ENCODE measurements around the gene CDON.

The CDON gene

GRCh38 chr11:125978778-125979407 lies 83.8 kb downstream of the CDON start:
- peaks cover 10% of the 10 kb centered on the region; the same call in 1 of the 2 replicates for H3K4me1 ChIP-seq (ENCODE audit: insufficient read depth, low read length)
- H3K27ac ChIP-seq (ENCODE audit: low read length), result no peak overlapping the region
- H3K36me3 ChIP-seq (ENCODE audit: insufficient read depth, low read length), result no peaks in the 10 kb centered on the region
- H3K79me2 ChIP-seq (ENCODE audit: insufficient read depth, low read length), result no peaks in the 10 kb centered on the region
- TF ChIP-seq EZH2 (IDR thresholded peaks at IDR 0.05; ENCODE audit: borderline replicate concordance, low read depth, low read length, severe bottlenecking), result no peak
- no peak for TF ChIP-seq CTCF (IDR thresholded peaks at IDR 0.05; ENCODE audit: borderline replicate concordance, extremely low read depth, low read length, poor library complexity, severe bottlenecking)
- H3K4me2 ChIP-seq (ENCODE audit: insufficient read depth, low read length), result no peak overlapping the region
- H4K20me1 ChIP-seq (ENCODE audit: insufficient read depth, low read length), result no peaks in the 10 kb centered on the region
- H2AFZ ChIP-seq (ENCODE audit: low read depth, low read length), result no peak overlapping the region
- no peaks in the 10 kb centered on the region for H3K9me3 ChIP-seq (ENCODE audit: insufficient read depth, low read length, severe bottlenecking)
- no peaks in the 10 kb centered on the region for H3K27me3 ChIP-seq (ENCODE audit: insufficient read depth, low read length, poor library complexity)
- no peak overlapping the region for H3K4me3 ChIP-seq (ENCODE audit: low read depth in 1 of 2, low read length in 2 of 2)
- ATAC-seq (ENCODE audit: insufficient read depth, low read depth), result no peak
- H3K9ac ChIP-seq (ENCODE audit: low read depth, low read length), result no peak overlapping the region
- DNase-seq, result no peak

- Histone ChIP-seq H3K4me1 (ENCODE audit: insufficient read depth, low read length) (peaks cover 10% of the 10 kb centered on the region; the same call in 1 of the 2 replicates), H2AFZ (ENCODE audit: low read depth, low read length) (no peak overlapping the region), H3K9ac (ENCODE audit: low read depth, low read length) (no peak overlapping the region), H3K27me3 (ENCODE audit: insufficient read depth, low read length, poor library complexity) (no peaks in the 10 kb centered on the region), H3K4me2 (ENCODE audit: insufficient read depth, low read length) (no peak overlapping the region), H3K79me2 (ENCODE audit: insufficient read depth, low read length) (no peaks in the 10 kb centered on the region), H3K36me3 (ENCODE audit: insufficient read depth, low read length) (no peaks in the 10 kb centered on the region), H3K9me3 (ENCODE audit: insufficient read depth, low read length, severe bottlenecking) (no peaks in the 10 kb centered on the region), H4K20me1 (ENCODE audit: insufficient read depth, low read length) (no peaks in the 10 kb centered on the region), H3K4me3 (ENCODE audit: low read depth in 1 of 2, low read length in 2 of 2) (no peak overlapping the region), H3K27ac (ENCODE audit: low read length) (no peak overlapping the region)
- no peak for DNase-seq
- no peak for ATAC-seq (ENCODE audit: insufficient read depth, low read depth)
- no peak for TF ChIP-seq EZH2 (IDR thresholded peaks at IDR 0.05; ENCODE audit: borderline replicate concordance, low read depth, low read length, severe bottlenecking)
- no peak for TF ChIP-seq CTCF (IDR thresholded peaks at IDR 0.05; ENCODE audit: borderline replicate concordance, extremely low read depth, low read length, poor library complexity, severe bottlenecking)
These were observed 84.4 kb downstream of the CDON start for GRCh38 chr11:125978181-125978716.

GRCh38 chr11:125977333-125977732 lies 85.3 kb downstream of the CDON start:
- no peak for ATAC-seq (ENCODE audit: insufficient read depth, low read depth)
- no peak overlapping the region for H3K4me3 ChIP-seq (ENCODE audit: low read depth in 1 of 2, low read length in 2 of 2)
- H3K4me1 ChIP-seq (ENCODE audit: insufficient read depth, low read length), result peaks cover 10% of the 10 kb centered on the region; the same call in 1 of the 2 replicates
- no peaks in the 10 kb centered on the region for H4K20me1 ChIP-seq (ENCODE audit: insufficient read depth, low read length)
- no peaks in the 10 kb centered on the region for H3K27me3 ChIP-seq (ENCODE audit: insufficient read depth, low read length, poor library complexity)
- no peaks in the 10 kb centered on the region for H3K36me3 ChIP-seq (ENCODE audit: insufficient read depth, low read length)
- TF ChIP-seq EZH2 (IDR thresholded peaks at IDR 0.05; ENCODE audit: borderline replicate concordance, low read depth, low read length, severe bottlenecking) (no peak), CTCF (IDR thresholded peaks at IDR 0.05; ENCODE audit: borderline replicate concordance, extremely low read depth, low read length, poor library complexity, severe bottlenecking) (no peak)
- H3K79me2 ChIP-seq (ENCODE audit: insufficient read depth, low read length), result no peaks in the 10 kb centered on the region
- no peak overlapping the region for H3K4me2 ChIP-seq (ENCODE audit: insufficient read depth, low read length)
- no peak for DNase-seq
- H3K9ac ChIP-seq (ENCODE audit: low read depth, low read length), result no peak overlapping the region
- no peak overlapping the region for H2AFZ ChIP-seq (ENCODE audit: low read depth, low read length)
- no peak overlapping the region for H3K27ac ChIP-seq (ENCODE audit: low read length)
- H3K9me3 ChIP-seq (ENCODE audit: insufficient read depth, low read length, severe bottlenecking), result no peaks in the 10 kb centered on the region

All from DND-41 (cell line).